GM20000 (cell line): ENCODE results near the gene DMD.

Source experiments
- DNase-seq: peaks from one replicate; pipeline ENCODE4 v3.0.0; 2012; ENCODE audit warnings: low spot score
- TF ChIP-seq, protein P1 (sequence below): IDR thresholded peaks from 2 replicates; pipeline ENCODE4 v1.5.1; 2012; ENCODE audit warnings: mild to moderate bottlenecking, control low read depth; ENCODE audit errors: extremely low read depth, missing control alignments

Gene DMD

DNA sequence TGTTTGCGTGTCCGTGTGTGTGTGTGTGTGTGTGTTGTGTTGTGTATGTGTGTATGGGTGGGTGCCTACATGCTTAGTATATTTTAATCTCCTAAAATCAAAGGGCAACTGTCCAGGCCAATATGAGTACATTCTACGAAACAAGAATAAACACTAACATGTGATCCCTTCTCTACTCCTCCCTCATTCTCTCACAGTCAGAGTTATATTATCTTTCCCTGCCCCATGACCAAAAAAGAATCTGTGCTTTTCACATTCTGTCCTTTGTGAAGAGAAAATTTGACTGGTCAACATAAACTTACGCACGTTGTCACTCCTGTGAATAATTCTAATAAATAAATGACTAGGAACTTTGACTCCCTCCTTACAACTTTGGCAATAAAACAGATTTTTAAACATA lies 532.9 kb downstream of the DMD start:
- DNase-seq = no peak
- TF ChIP-seq, protein P1, sequence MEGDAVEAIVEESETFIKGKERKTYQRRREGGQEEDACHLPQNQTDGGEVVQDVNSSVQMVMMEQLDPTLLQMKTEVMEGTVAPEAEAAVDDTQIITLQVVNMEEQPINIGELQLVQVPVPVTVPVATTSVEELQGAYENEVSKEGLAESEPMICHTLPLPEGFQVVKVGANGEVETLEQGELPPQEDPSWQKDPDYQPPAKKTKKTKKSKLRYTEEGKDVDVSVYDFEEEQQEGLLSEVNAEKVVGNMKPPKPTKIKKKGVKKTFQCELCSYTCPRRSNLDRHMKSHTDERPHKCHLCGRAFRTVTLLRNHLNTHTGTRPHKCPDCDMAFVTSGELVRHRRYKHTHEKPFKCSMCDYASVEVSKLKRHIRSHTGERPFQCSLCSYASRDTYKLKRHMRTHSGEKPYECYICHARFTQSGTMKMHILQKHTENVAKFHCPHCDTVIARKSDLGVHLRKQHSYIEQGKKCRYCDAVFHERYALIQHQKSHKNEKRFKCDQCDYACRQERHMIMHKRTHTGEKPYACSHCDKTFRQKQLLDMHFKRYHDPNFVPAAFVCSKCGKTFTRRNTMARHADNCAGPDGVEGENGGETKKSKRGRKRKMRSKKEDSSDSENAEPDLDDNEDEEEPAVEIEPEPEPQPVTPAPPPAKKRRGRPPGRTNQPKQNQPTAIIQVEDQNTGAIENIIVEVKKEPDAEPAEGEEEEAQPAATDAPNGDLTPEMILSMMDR = no peak

DNA sequence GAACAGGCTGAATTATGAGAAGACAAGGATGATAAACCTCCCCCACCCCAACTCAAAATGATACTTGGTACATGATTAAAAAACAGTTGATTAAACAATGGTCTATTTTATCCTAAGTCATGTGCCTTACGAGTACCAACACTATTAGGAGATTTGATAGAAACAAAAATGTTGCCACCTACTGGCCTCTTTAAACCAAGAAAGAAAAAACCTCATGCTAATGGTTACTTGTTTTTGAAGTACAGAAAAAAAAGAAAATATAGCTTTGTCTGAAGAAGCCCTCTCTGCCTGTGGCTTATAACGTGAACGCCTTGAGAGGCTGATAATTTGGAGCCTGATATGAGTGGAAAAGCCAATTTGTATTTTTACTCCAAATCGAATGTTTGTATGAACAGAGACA lies 538.2 kb downstream of the DMD start:
- no peak for DNase-seq
- TF ChIP-seq, protein P1 = no peak

DNA sequence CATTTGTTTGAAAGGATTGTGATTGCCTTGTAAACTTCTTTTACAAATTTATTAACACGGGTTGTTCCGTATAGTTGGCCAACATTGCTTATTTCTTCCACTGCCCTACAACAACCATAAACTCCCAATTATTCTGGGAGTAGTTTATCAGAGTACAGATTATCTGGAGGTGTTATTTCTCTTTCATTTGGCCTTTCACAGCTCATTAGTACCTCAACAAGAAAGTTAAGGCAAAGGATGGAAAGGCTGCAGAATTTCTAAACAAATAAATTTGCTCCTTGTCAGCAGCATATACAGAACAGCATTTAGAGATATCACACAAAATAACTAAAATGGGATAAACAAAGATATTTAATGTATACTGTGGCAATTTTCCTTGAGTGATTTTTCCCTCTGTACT lies 548.8 kb downstream of the DMD start:
- DNase-seq = no peak
- TF ChIP-seq, protein P1 = no peak

DNA sequence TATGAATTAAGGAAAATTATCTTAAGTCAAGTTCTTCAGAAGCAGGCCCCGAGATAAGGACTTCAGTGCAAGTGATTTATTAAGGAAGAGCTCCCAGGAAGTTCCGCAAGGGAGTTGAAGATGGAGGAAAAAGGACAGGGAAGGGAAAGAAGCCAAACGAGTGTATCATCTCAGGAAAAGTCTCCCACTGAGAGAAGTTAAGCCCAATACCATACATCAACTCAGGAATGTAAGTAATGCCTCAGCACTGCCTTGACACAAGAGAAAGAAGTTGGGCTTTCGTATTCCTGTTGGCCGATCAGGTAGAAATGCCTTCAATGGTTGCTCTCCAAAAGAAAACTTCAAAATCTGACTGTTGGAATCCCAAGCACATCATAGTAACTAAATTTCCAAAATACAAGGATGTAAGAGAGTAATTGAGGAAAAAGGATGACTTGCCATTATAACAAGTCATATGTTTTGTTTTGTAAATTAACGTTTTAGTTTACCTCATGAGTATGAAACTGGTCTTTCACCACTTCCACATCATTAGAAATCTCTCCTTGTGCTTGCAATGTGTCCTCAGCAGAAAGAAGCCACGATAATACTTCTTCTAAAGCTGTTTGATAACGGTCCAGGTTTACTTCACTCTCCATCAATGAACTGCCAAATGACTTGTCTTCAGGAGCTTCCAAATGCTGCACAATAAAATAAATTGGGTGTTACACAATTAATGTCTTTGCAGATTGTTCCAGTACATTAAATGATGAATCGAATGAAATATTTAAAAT lies 566.7 kb downstream of the DMD start:
- DNase-seq = no peak
- TF ChIP-seq, protein P1 = no peak

DNA sequence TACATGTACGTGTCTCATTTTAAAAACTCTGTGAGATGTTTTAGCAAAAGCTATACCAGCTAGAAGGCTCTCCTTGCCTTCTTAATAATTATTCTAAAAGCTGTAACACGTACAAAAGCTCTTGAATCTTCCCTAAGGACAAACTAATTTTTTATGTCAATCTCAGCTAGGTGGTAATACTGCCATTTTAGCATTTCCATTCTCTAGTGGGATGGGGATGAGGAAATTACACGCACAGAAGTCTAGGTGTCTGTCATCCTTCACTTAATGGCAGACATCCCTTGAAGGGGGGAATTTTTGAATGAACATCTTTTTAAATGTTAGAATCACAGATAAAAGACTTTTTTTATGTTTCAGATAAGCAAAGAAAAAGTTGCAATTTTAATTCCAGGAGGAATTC lies 569.1 kb downstream of the DMD start:
- DNase-seq = no peak
- TF ChIP-seq, protein P1 = no peak

DNA sequence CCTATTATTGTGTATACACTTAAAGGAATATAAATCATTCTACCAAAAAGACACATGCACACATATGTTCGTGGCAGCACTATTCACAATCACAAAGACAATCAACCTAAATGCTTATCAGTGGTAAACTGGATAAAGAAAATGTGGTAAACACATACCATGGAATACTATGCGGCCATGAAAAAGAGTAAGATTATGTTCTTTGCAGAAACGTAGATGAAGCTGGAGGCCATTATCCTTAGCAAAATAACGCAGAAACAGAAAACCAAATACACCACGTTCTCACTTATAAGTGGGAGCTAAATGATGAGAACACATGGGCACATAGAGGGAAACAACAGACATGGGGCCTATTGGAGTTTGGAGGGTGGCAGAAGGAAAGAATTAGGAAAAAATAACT lies 593.2 kb downstream of the DMD start:
- no peak for DNase-seq

DNA sequence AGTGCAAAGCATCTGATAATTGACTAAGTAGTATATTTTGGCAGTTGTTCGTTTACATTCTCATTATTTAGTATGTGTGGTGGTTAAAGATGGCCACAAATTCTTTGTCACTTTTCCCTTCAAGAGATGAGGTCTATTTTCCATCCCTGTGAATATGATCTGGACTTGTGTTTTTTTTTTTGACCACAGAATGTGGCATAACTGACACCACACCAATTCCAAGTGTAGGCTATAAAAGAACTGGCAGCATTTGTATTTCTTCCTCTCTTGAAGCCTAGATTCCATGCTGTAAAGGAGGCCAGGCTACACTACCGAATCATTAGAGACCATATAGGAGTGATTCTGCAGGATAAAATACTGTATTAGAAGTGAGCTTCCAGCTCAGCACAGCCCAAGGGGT lies 596.6 kb downstream of the DMD start:
- no peak for DNase-seq
- TF ChIP-seq, protein P1 = no peak

More for the DNA sequence above, 593.2 kb downstream of the DMD start:
- TF ChIP-seq, protein P1 = no peak
